Upper lobe of left lung (tissue), 6 donors: ENCODE results near the gene PGA3. TPM values are rescaled to one million over a fixed set of nuclear protein-coding genes. Genes with fewer than 3 reads are reported as not detected.

Experiments
- ATAC-seq, 2 donors: fragments of 200-7000 bp; cut with Tn5 transposase; one replicate each; pipeline ENCODE4 v1.9.1; 2022; ENCODE audit warnings: mild to moderate bottlenecking in 2 of 2, moderate library complexity in 2 of 2; ENCODE audit not compliant: low FRiP score in 2 of 2
- DNase-seq, 2 donors: peaks; one replicate each; pipeline ENCODE4 v3.0.0-alpha.2; 2019 to 2020
- H3K27ac ChIP-seq, 4 donors: fragments of 200-600 bp; sonication (generic); one replicate each; pipeline ENCODE4 v1.5.1; 2016 to 2019
- H3K27me3 ChIP-seq, 4 donors: fragments of 200-600 bp; sonication (generic); one replicate each; pipeline ENCODE4 v1.5.1; 2017 to 2019
- H3K36me3 ChIP-seq, 4 donors: fragments of 200-600 bp; sonication (generic); one replicate each; pipeline ENCODE4 v1.5.1; 2016 to 2019
- H3K4me1 ChIP-seq, 4 donors: fragments of 200-600 bp; sonication (generic); one replicate each; pipeline ENCODE4 v1.5.1; 2018 to 2019
- H3K4me3 ChIP-seq, 4 donors: fragments of 200-600 bp; sonication (generic); one replicate each; pipeline ENCODE4 v1.5.1; 2017 to 2019; ENCODE audit warnings: mild to moderate bottlenecking in 2 of 4, moderate library complexity in 1 of 4
- H3K9me3 ChIP-seq, 4 donors: fragments of 200-600 bp; sonication (generic); one replicate each; pipeline ENCODE4 v1.5.1; 2018 to 2019
- CTCF ChIP-seq, 6 experiments: fragments of 450-650 bp in 4 of 6; fragments of 200-600 bp in 2 of 6; sonication (generic) in 2 of 6; IDR thresholded peaks; one replicate each; pipeline ENCODE4 v1.5.1; 2016 to 2019; ENCODE audit warnings: antibody characterized with exemption in 6 of 6
- EP300 ChIP-seq, 4 donors: sonication (generic); formaldehyde crosslinking; IDR thresholded peaks; one replicate each; pipeline ENCODE4 v1.5.1; 2017; ENCODE audit warnings: antibody characterized with exemption in 4 of 4, control low read depth in 2 of 4
- POLR2A ChIP-seq, 4 donors: fragments of 450-650 bp; IDR thresholded peaks; one replicate each; pipeline ENCODE4 v1.5.1; 2016 to 2017; ENCODE audit warnings: antibody characterized with exemption in 4 of 4, mild to moderate bottlenecking in 2 of 4
- POLR2AphosphoS5 ChIP-seq, 2 donors: sonication (generic); formaldehyde crosslinking; IDR thresholded peaks; one replicate each; pipeline ENCODE4 v1.5.1; 2017; ENCODE audit warnings: antibody characterized with exemption in 2 of 2
- WGBS, 2 donors: methylation state at CpG; one replicate each; pipeline ENCODE4 v1.1.5; 2017 to 2018; 5-methylcytosine and 5-hydroxymethylcytosine counted together
- total RNA-seq, 6 donors: library from RNA; depleted of rRNA in 4 of 6; stranded (reverse); fragments of >200 nt in 4 of 6; gene quantifications; one replicate each; pipeline versions ENCODE4 v1.1.0 to v1.2.1, GENCODE V29; 2016 to 2021
- donor health status: DM: no; HTN: no; CAD: no; lungs with moderate emphysema.
- donor health status: DM: no; HTN: yes; CAD: no; lungs with severe emphysema.

PGA3 gene
- total RNA-seq, 6 donors from 2014 or later, result 0.14 to 0.67 TPM; not detected in 4

GRCh38 chr11:61193596-61193995 lies 9.7 kb upstream of the PGA3 start:
- DNase-seq (peak in 1 of 2 donors; percentile 21), ATAC-seq (no peak)
- WGBS, 2 donors, result 26 to 39% methylated on average over 8 to 12 of the region's 12 CpGs
- no peaks in the 10 kb centered on the region for H3K27me3 ChIP-seq
- H3K36me3 ChIP-seq, result no peaks in the 10 kb centered on the region
- H3K27ac ChIP-seq, result no peak overlapping the region
- H3K4me1 ChIP-seq, result no peaks in the 10 kb centered on the region
- H3K9me3 ChIP-seq, result peaks cover 0 to 2% (median 0%) of the 10 kb centered on the region in 4 donors
- TF ChIP-seq EP300 (IDR thresholded peaks at IDR 0.05), result no peak
- TF ChIP-seq CTCF (IDR thresholded peaks at IDR 0.05), result no peak
- TF ChIP-seq POLR2A (IDR thresholded peaks at IDR 0.05), result no peak
- no peak for TF ChIP-seq POLR2AphosphoS5 (IDR thresholded peaks at IDR 0.05)
- H3K4me3 ChIP-seq, result no peak overlapping the region

DNA sequence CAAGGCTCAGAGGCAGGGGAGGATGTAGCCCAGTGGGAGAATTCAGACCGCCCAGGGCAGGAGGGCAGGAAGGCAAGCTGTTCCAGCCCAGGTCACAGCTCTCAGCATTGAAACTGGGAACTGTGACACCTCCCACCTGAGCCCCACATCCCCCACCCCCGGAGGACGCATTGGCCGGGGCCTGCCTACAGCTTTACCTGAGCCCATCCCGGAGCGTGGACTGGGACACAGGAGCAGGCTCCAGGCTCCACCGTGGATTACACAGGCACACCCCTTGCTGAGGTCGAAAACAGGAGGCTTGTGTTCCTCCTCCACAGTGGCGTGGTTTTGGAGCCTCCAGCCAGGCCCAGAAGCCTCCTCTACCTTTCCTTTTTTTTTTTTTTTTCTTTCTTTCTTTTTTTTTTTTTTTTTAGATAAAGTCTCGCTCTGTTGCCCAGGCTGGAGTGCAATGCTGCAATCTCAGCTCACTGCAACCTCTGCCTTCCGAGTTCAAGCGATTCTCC lies 9.1 kb upstream of the PGA3 start:
- 59 to 66% methylated on average over 6 to 8 of the region's 12 CpGs for WGBS, 2 donors
- Histone ChIP-seq H3K27me3 (no peaks in the 10 kb centered on the region), H3K9me3 (peaks cover 0 to 9% (median 0%) of the 10 kb centered on the region in 4 donors), H3K27ac (no peak overlapping the region), H3K4me3 (no peak overlapping the region), H3K4me1 (no peaks in the 10 kb centered on the region), H3K36me3 (no peaks in the 10 kb centered on the region)
- no peak for TF ChIP-seq POLR2A (IDR thresholded peaks at IDR 0.05)
- no peak for TF ChIP-seq POLR2AphosphoS5 (IDR thresholded peaks at IDR 0.05)
- TF ChIP-seq CTCF (IDR thresholded peaks at IDR 0.05), result no peak
- ATAC-seq (no peak), DNase-seq (peak in 1 of 2 donors; percentile 40)

DNA sequence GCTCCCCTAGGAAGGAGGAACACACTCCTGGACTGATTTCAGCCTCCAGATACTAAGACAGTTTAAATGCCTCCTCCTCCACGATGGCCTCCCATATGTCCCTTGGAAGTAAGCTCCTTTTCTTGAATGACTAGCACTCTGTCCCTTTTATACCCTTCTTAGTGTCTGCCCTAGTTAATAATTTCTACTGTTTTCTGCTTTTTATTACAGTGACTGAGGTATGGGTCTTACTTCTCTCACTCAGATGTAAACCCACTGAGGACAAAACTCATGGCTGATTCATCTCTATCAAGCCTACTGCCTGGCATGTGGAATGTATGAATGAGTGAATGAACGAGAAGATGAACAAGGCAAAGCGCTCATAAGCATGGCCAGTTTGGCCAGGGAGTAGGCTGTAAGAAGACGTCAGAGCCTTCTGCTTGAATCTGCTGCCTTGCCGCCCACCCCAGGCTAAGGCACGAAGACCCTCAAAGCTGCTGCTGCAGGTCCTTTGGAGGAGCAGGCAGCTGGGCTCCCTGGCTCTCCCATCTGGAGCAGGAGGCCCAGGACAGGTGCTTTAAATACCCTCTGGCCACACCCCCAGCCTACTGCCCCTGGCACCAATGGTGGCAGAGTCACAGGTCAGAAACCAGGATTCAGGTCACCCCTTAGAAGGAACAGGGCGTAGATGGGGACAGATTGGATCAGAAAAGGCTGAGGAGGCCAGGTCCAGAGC lies 8.2 kb upstream of the PGA3 start:
- Histone ChIP-seq H3K4me1 (no peaks in the 10 kb centered on the region), H3K27ac (no peak overlapping the region), H3K9me3 (peaks cover 0 to 10% (median 0%) of the 10 kb centered on the region in 4 donors), H3K4me3 (no peak overlapping the region), H3K36me3 (no peaks in the 10 kb centered on the region), H3K27me3 (no peaks in the 10 kb centered on the region)
- no peak for TF ChIP-seq POLR2AphosphoS5 (IDR thresholded peaks at IDR 0.05)
- TF ChIP-seq EP300 (IDR thresholded peaks at IDR 0.05), result no peak
- DNase-seq, result no peak
- ATAC-seq, result no peak
- 68 to 78% methylated on average over 7 of the region's 7 CpGs for WGBS, 2 donors

- ATAC-seq (peak in 1 of 2 donors; percentile 24), DNase-seq (peak in 1 of 2 donors; percentile 30)
- H3K4me3 ChIP-seq, result no peak overlapping the region
- no peaks in the 10 kb centered on the region for H3K36me3 ChIP-seq
- no peaks in the 10 kb centered on the region for H3K4me1 ChIP-seq
- H3K27ac ChIP-seq, result no peak overlapping the region
- H3K27me3 ChIP-seq, result no peaks in the 10 kb centered on the region
- H3K9me3 ChIP-seq, result peaks cover 0 to 10% (median 0%) of the 10 kb centered on the region in 4 donors
- TF ChIP-seq CTCF (IDR thresholded peaks at IDR 0.05) (no peak), POLR2A (IDR thresholded peaks at IDR 0.05) (no peak), POLR2AphosphoS5 (IDR thresholded peaks at IDR 0.05) (no peak)
- 74 to 82% methylated on average over 7 of the region's 7 CpGs for WGBS, 2 donors
Observed at GRCh38 chr11:61195719-61196118, 7.6 kb upstream of the PGA3 start.

GRCh38 chr11:61198361-61198760 lies 5.0 kb upstream of the PGA3 start:
- ATAC-seq, result no peak
- no peaks in the 10 kb centered on the region for H3K36me3 ChIP-seq
- H3K27ac ChIP-seq, result no peak overlapping the region
- H3K4me1 ChIP-seq, result no peaks in the 10 kb centered on the region
- no peak overlapping the region for H3K4me3 ChIP-seq
- peaks cover 0 to 10% (median 0%) of the 10 kb centered on the region in 4 donors for H3K9me3 ChIP-seq
- no peaks in the 10 kb centered on the region for H3K27me3 ChIP-seq
- no peak for TF ChIP-seq CTCF (IDR thresholded peaks at IDR 0.05)
- TF ChIP-seq POLR2A (IDR thresholded peaks at IDR 0.05), result no peak
- TF ChIP-seq POLR2AphosphoS5 (IDR thresholded peaks at IDR 0.05), result no peak
- TF ChIP-seq EP300 (IDR thresholded peaks at IDR 0.05), result no peak
- 77 to 80% methylated on average over 1 to 6 of the region's 6 CpGs for WGBS, 2 donors
- DNase-seq, result no peak
